ENCODE measurements around the gene CAV1. TPM values are rescaled to one million over a fixed set of nuclear protein-coding genes. Genes with fewer than 3 reads are reported as not detected.

CAV1 gene
- total and polyA plus RNA-seq, 2 of the 4 experiments (the other 2 are of a cell fraction) = 1,592 to 1,808 TPM

DNA sequence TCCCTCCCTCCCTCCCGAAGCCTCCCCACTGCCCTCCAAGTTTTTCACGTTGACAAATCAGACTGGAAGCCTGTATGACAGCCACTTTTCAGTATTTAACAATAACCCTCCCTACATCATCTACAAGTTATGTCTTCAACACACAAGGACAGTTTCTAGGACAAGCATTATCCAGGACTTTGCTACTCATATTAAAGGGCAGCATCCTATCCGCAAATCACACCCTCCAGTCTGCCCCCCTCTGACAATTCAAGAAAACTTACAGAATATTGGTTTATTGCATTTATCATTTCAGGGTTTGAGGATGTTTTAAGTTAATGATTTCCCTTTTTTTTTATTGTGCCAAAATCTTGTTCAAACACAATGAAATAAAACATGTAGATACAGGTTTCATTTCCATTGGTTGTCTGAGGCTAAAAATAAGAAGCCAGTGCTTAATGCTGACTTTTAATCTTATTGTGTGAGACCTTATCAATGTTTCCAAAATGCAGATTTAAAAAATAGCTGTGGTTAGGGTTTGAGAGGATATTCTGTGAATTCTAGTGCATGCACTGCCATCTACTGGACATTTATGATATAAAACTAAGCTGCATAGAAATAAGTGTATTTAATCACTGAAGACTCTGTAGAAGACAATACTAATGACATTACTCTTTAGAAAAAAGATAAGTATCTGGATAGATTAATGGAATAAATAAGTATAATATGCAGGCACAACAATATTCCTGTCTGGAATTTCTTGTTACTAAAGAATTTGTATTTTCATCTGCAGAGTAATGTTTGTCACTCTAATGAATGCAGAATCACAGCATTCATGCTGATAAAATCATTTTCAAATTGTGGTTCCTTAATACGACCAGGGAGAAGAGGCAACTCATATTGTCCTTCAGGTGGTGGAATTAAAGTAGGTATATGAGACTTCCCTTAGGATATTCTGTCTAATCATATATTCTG lies 64.1 kb downstream of the CAV1 start (continued):
- peak; percentile 87 for TF ChIP-seq RAD21 (IDR thresholded peaks at IDR 0.05; ENCODE audit: low read length)
- TF ChIP-seq, protein P1, sequence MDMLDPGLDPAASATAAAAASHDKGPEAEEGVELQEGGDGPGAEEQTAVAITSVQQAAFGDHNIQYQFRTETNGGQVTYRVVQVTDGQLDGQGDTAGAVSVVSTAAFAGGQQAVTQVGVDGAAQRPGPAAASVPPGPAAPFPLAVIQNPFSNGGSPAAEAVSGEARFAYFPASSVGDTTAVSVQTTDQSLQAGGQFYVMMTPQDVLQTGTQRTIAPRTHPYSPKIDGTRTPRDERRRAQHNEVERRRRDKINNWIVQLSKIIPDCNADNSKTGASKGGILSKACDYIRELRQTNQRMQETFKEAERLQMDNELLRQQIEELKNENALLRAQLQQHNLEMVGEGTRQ (IDR thresholded peaks at IDR 0.05; ENCODE audit: low read depth, low read length) = no peak
